Activated CD4-positive, alpha-beta T cell treated with anti-CD3 and anti-CD28 coated beads, Interleukin-2, amount 10 ng/mL, durations not matched to agents 24 days and 14 days (primary cell): ENCODE measurements around the gene DLGAP1. TPM values are rescaled to one million over a fixed set of nuclear protein-coding genes. Genes with fewer than 3 reads are reported as not detected.
"Not testable (repeated sequence)": the region's sequence is repeated elsewhere in the genome, so short reads cannot be mapped to it uniquely, and the experiment has no call there.

Experiments used
- DNase-seq: peaks from one replicate; pipeline ENCODE4 v3.0.0; 2022
- H3K27ac Mint-ChIP-seq: one replicate; pipeline ENCODE4 v1.8.0; 2022; ENCODE audit warnings: mild to moderate bottlenecking, mixed read lengths
- H3K27me3 Mint-ChIP-seq: one replicate; pipeline ENCODE4 v1.8.0; 2022; ENCODE audit warnings: mixed read lengths
- H3K36me3 Mint-ChIP-seq: one replicate; pipeline ENCODE4 v1.8.0; 2022; ENCODE audit warnings: low read depth, mild to moderate bottlenecking, mixed read lengths
- H3K4me1 Mint-ChIP-seq: one replicate; pipeline ENCODE4 v1.8.0; 2021; ENCODE audit warnings: mixed read lengths
- H3K4me3 Mint-ChIP-seq: one replicate; pipeline ENCODE4 v1.8.0; 2022; ENCODE audit warnings: mild to moderate bottlenecking, moderate library complexity, mixed read lengths
- H3K9me3 Mint-ChIP-seq: one replicate; pipeline ENCODE4 v1.8.0; 2021; ENCODE audit warnings: mixed read lengths
- intact Hi-C: fragments of 100-400 bp; cut with micrococcal nuclease; formaldehyde crosslinking; loops from one replicate; pipeline ENCODE4 v1.15.1; 2023
- total RNA-seq: library from RNA; stranded (reverse); gene quantifications from 2 replicates; pipeline ENCODE4 v1.2.3, GENCODE V29; 2022

DLGAP1 gene
- total RNA-seq, 1 donor from 2014 or later = 1.5 TPM

- H3K4me3 Mint-ChIP-seq, H3K36me3 Mint-ChIP-seq, H3K27ac Mint-ChIP-seq, H3K4me1 Mint-ChIP-seq, intact Hi-C loops, H3K9me3 Mint-ChIP-seq, DNase-seq: not testable (repeated sequence)
- peaks cover 21% of the 10 kb centered on the region for H3K27me3 Mint-ChIP-seq
Measured at GRCh38 chr18:3694030-3694778, 760.9 kb downstream of the DLGAP1 start.

- Mint-ChIP-seq H3K9me3 (no peaks in the 10 kb centered on the region), H3K27me3 (peaks cover 16% of the 10 kb centered on the region), H3K36me3 (no peaks in the 10 kb centered on the region), H3K27ac (no peak overlapping the region), H3K4me3 (no peak overlapping the region), H3K4me1 (no peaks in the 10 kb centered on the region)
- no peak for DNase-seq
- intact Hi-C loops = no loop called here
Measured at GRCh38 chr18:3693410-3693809, 761.7 kb downstream of the DLGAP1 start.

GRCh38 chr18:3692691-3693090 is 762.4 kb downstream of the DLGAP1 start:
- Mint-ChIP-seq H3K4me3 (no peak overlapping the region), H3K9me3 (no peaks in the 10 kb centered on the region), H3K27me3 (peaks cover 13% of the 10 kb centered on the region), H3K27ac (no peak overlapping the region), H3K4me1 (no peaks in the 10 kb centered on the region), H3K36me3 (no peaks in the 10 kb centered on the region)
- intact Hi-C loops = no loop called here
- DNase-seq = no peak

- H3K4me1 Mint-ChIP-seq = no peaks in the 10 kb centered on the region
- intact Hi-C loops = no loop called here
- no peak overlapping the region for H3K27ac Mint-ChIP-seq
- H3K9me3 Mint-ChIP-seq = no peaks in the 10 kb centered on the region
- H3K4me3 Mint-ChIP-seq = no peak overlapping the region
- no peaks in the 10 kb centered on the region for H3K36me3 Mint-ChIP-seq
- DNase-seq = no peak
- peaks cover 9% of the 10 kb centered on the region for H3K27me3 Mint-ChIP-seq
Measured at GRCh38 chr18:3692113-3692621, 762.9 kb downstream of the DLGAP1 start.

GRCh38 chr18:3691705-3692104 is 763.4 kb downstream of the DLGAP1 start:
- intact Hi-C loops = no loop called here
- Mint-ChIP-seq H3K36me3 (no peaks in the 10 kb centered on the region), H3K9me3 (no peaks in the 10 kb centered on the region), H3K27ac (no peak overlapping the region), H3K27me3 (peaks cover 6% of the 10 kb centered on the region), H3K4me3 (no peak overlapping the region), H3K4me1 (no peaks in the 10 kb centered on the region)
- DNase-seq = no peak

GRCh38 chr18:3690764-3691066 is 764.4 kb downstream of the DLGAP1 start:
- intact Hi-C loops = no loop called here
- peaks cover 4% of the 10 kb centered on the region for H3K27me3 Mint-ChIP-seq
- H3K27ac Mint-ChIP-seq = no peak overlapping the region
- no peak for DNase-seq
- H3K4me1 Mint-ChIP-seq = no peaks in the 10 kb centered on the region
- no peak overlapping the region for H3K4me3 Mint-ChIP-seq
- H3K36me3 Mint-ChIP-seq = no peaks in the 10 kb centered on the region
- no peaks in the 10 kb centered on the region for H3K9me3 Mint-ChIP-seq

- intact Hi-C loops = no loop called here
- H3K27me3 Mint-ChIP-seq = peaks cover 4% of the 10 kb centered on the region
- no peak overlapping the region for H3K27ac Mint-ChIP-seq
Measured at GRCh38 chr18:3689986-3690763, 764.9 kb downstream of the DLGAP1 start.

GRCh38 chr18:3689091-3689490 is 766.0 kb downstream of the DLGAP1 start:
- no peaks in the 10 kb centered on the region for H3K36me3 Mint-ChIP-seq
- H3K4me3 Mint-ChIP-seq = no peak overlapping the region
- peaks cover 4% of the 10 kb centered on the region for H3K27me3 Mint-ChIP-seq
- no peaks in the 10 kb centered on the region for H3K4me1 Mint-ChIP-seq
- no peak overlapping the region for H3K27ac Mint-ChIP-seq
- DNase-seq = no peak
- H3K9me3 Mint-ChIP-seq = no peaks in the 10 kb centered on the region
- intact Hi-C loops = no loop called here

More at GRCh38 chr18:3689986-3690763, 764.9 kb downstream of the DLGAP1 start:
- DNase-seq = no peak
- H3K36me3 Mint-ChIP-seq = no peaks in the 10 kb centered on the region
- H3K4me3 Mint-ChIP-seq = no peak overlapping the region
- no peaks in the 10 kb centered on the region for H3K4me1 Mint-ChIP-seq
- no peaks in the 10 kb centered on the region for H3K9me3 Mint-ChIP-seq

GRCh38 chr18:3688690-3689089 is 766.4 kb downstream of the DLGAP1 start:
- no peak overlapping the region for H3K27ac Mint-ChIP-seq
- H3K9me3 Mint-ChIP-seq = no peaks in the 10 kb centered on the region
- no peaks in the 10 kb centered on the region for H3K36me3 Mint-ChIP-seq
- no peak for DNase-seq
- intact Hi-C loops = no loop called here
- H3K4me3 Mint-ChIP-seq = no peak overlapping the region
- H3K4me1 Mint-ChIP-seq = no peaks in the 10 kb centered on the region
- peaks cover 4% of the 10 kb centered on the region for H3K27me3 Mint-ChIP-seq

GRCh38 chr18:3683483-3683882 is 771.6 kb downstream of the DLGAP1 start:
- no peak for DNase-seq
- intact Hi-C loops = no loop called here
- no peaks in the 10 kb centered on the region for H3K4me1 Mint-ChIP-seq
- no peaks in the 10 kb centered on the region for H3K36me3 Mint-ChIP-seq
- H3K27me3 Mint-ChIP-seq = peaks cover 1% of the 10 kb centered on the region
- peaks cover 13% of the 10 kb centered on the region for H3K9me3 Mint-ChIP-seq
- no peak overlapping the region for H3K4me3 Mint-ChIP-seq
- H3K27ac Mint-ChIP-seq = no peak overlapping the region

GRCh38 chr18:3682061-3682460 is 773.0 kb downstream of the DLGAP1 start:
- intact Hi-C loops = no loop called here
- Mint-ChIP-seq H3K9me3 (peaks cover 13% of the 10 kb centered on the region), H3K27ac (no peak overlapping the region), H3K27me3 (peaks cover 6% of the 10 kb centered on the region), H3K36me3 (no peaks in the 10 kb centered on the region), H3K4me3 (no peak overlapping the region), H3K4me1 (no peaks in the 10 kb centered on the region)
- DNase-seq = no peak

GRCh38 chr18:3679241-3679640 is 775.9 kb downstream of the DLGAP1 start:
- peaks cover 13% of the 10 kb centered on the region for H3K9me3 Mint-ChIP-seq
- intact Hi-C loops = no loop called here
- H3K27ac Mint-ChIP-seq = no peak overlapping the region
- no peak for DNase-seq
- H3K4me3 Mint-ChIP-seq = no peak overlapping the region
- H3K4me1 Mint-ChIP-seq = no peaks in the 10 kb centered on the region
- no peaks in the 10 kb centered on the region for H3K36me3 Mint-ChIP-seq
- H3K27me3 Mint-ChIP-seq = peaks cover 12% of the 10 kb centered on the region

GRCh38 chr18:3675994-3676393 is 779.1 kb downstream of the DLGAP1 start:
- Mint-ChIP-seq H3K4me3 (no peak overlapping the region), H3K27me3 (peaks cover 25% of the 10 kb centered on the region), H3K27ac (no peak overlapping the region), H3K36me3 (no peaks in the 10 kb centered on the region), H3K4me1 (no peaks in the 10 kb centered on the region), H3K9me3 (peaks cover 4% of the 10 kb centered on the region)
- intact Hi-C loops = no loop called here
- DNase-seq = no peak

GRCh38 chr18:3675446-3675845 is 779.7 kb downstream of the DLGAP1 start:
- intact Hi-C loops = no loop called here

More at GRCh38 chr18:3675446-3675845, 779.7 kb downstream of the DLGAP1 start:
- no peaks in the 10 kb centered on the region for H3K9me3 Mint-ChIP-seq
- no peak for DNase-seq
- no peak overlapping the region for H3K4me3 Mint-ChIP-seq
- H3K27ac Mint-ChIP-seq = no peak overlapping the region
- no peaks in the 10 kb centered on the region for H3K36me3 Mint-ChIP-seq
- H3K4me1 Mint-ChIP-seq = no peaks in the 10 kb centered on the region
- peaks cover 26% of the 10 kb centered on the region for H3K27me3 Mint-ChIP-seq
